ENCODE data around the gene WWOX. TPM values are rescaled to one million over a fixed set of nuclear protein-coding genes. Genes with fewer than 3 reads are reported as not detected.

Gene WWOX
- total RNA-seq, 4 donors from 2014 or later = 76.8 to 102 (median 83.6) TPM

- Histone ChIP-seq H3K4me3 (no peak overlapping the region), H3K27ac (no peak overlapping the region)
These were observed 56.4 kb downstream of the WWOX start for GRCh38 chr16:78155791-78156345.

GRCh38 chr16:78161023-78161729 lies 61.7 kb downstream of the WWOX start:
- Histone ChIP-seq H3K36me3 (peaks cover 0 to 9% (median 0%) of the 10 kb centered on the region in 3 donors), H3K9me3 (peaks cover 0 to 25% (median 1%) of the 10 kb centered on the region in 4 donors), H3K4me3 (no peak overlapping the region), H3K27ac (no peak overlapping the region), H3K27me3 (no peaks in the 10 kb centered on the region), H3K4me1 (no peaks in the 10 kb centered on the region)
- TF ChIP-seq CTCF (IDR thresholded peaks at IDR 0.05) = no peak
- DNase-seq (ENCODE audit: low spot score in 2 of 2) = no peak
- 98 to 99% methylated on average over 5 of the region's 5 CpGs for WGBS, 2 donors

More at GRCh38 chr16:78155791-78156345, 56.4 kb downstream of the WWOX start:
- Histone ChIP-seq H3K9me3 (peaks cover 0 to 17% (median 1%) of the 10 kb centered on the region in 4 donors), H3K4me1 (no peaks in the 10 kb centered on the region), H3K36me3 (no peaks in the 10 kb centered on the region), H3K27me3 (no peaks in the 10 kb centered on the region)
- DNase-seq (ENCODE audit: low spot score in 2 of 2) = no peak
- WGBS, 2 donors = 47 to 58% methylated on average over 7 of the region's 7 CpGs
- TF ChIP-seq CTCF (IDR thresholded peaks at IDR 0.05) (no peak), EP300 (IDR thresholded peaks at IDR 0.05) (no peak), POLR2A (IDR thresholded peaks at IDR 0.05) (no peak)

GRCh38 chr16:78163772-78164670 lies 64.6 kb downstream of the WWOX start:
- peaks cover 0 to 13% (median 0%) of the 10 kb centered on the region in 3 donors for H3K36me3 ChIP-seq
- peaks cover 0 to 20% (median 1%) of the 10 kb centered on the region in 4 donors for H3K9me3 ChIP-seq
- TF ChIP-seq EP300 (IDR thresholded peaks at IDR 0.05) (no peak), POLR2A (IDR thresholded peaks at IDR 0.05) (no peak), CTCF (IDR thresholded peaks at IDR 0.05) (no peak)
- 85 to 87% methylated on average over 12 of the region's 12 CpGs for WGBS, 2 donors
- no peak for DNase-seq (ENCODE audit: low spot score in 2 of 2)
- H3K27ac ChIP-seq = no peak overlapping the region
- H3K4me1 ChIP-seq = no peaks in the 10 kb centered on the region
- H3K27me3 ChIP-seq = no peaks in the 10 kb centered on the region
- H3K4me3 ChIP-seq = no peak overlapping the region

GRCh38 chr16:78170494-78170933 lies 71.1 kb downstream of the WWOX start:
- Histone ChIP-seq H3K36me3 (peaks cover 0 to 11% (median 0%) of the 10 kb centered on the region in 3 donors), H3K9me3 (peaks cover 0 to 6% (median 0%) of the 10 kb centered on the region in 4 donors), H3K4me1 (no peaks in the 10 kb centered on the region), H3K4me3 (no peak overlapping the region), H3K27ac (no peak overlapping the region), H3K27me3 (no peaks in the 10 kb centered on the region)
- DNase-seq (ENCODE audit: low spot score in 2 of 2) = no peak
- no peak for TF ChIP-seq POLR2A (IDR thresholded peaks at IDR 0.05)
- no peak for TF ChIP-seq CTCF (IDR thresholded peaks at IDR 0.05)
- no peak for TF ChIP-seq EP300 (IDR thresholded peaks at IDR 0.05)
- WGBS, 2 donors = 68 to 75% methylated on average over 2 of the region's 2 CpGs
